Neural progenitor cell (in vitro differentiated cells): Measurements from ENCODE around the gene NCAM1. TPM values are rescaled to one million over a fixed set of nuclear protein-coding genes. Genes with fewer than 3 reads are reported as not detected.

Source experiments
- DNase-seq: peaks from one replicate; pipeline ENCODE4 v3.0.0-alpha.2; 2016; ENCODE audit warnings: low spot score
- H2AFZ ChIP-seq: fragments of 200-600 bp; sonication (generic); replicated peaks from 2 replicates; pipeline ENCODE4 v1.6.1; 2016; ENCODE audit warnings: antibody characterized with exemption
- H3F3A ChIP-seq: fragments of 200-600 bp; sonication (generic); 2 replicates; pipeline ENCODE4 v1.6.1; 2016; ENCODE audit warnings: antibody characterized with exemption, low read depth
- H3K27ac ChIP-seq: fragments of 200-600 bp; sonication (generic); 2 replicates; pipeline ENCODE4 v1.5.1; 2016; ENCODE audit warnings: mild to moderate bottlenecking
- H3K27me3 ChIP-seq: fragments of 200-600 bp; sonication (generic); 2 replicates; pipeline ENCODE4 v1.6.1; 2016; ENCODE audit warnings: mild to moderate bottlenecking, moderate library complexity
- H3K36me3 ChIP-seq: fragments of 200-600 bp; sonication (generic); 2 replicates; pipeline ENCODE4 v1.5.1; 2016
- H3K4me1 ChIP-seq: fragments of 200-600 bp; sonication (generic); 2 replicates; pipeline ENCODE4 v1.6.1; 2016; ENCODE audit warnings: mixed run types
- H3K4me2 ChIP-seq: fragments of 200-600 bp; sonication (generic); 2 replicates; pipeline ENCODE4 v1.6.1; 2016
- H3K4me3 ChIP-seq: fragments of 200-600 bp; sonication (generic); 2 replicates; pipeline ENCODE4 v1.5.1; 2016
- H3K79me2 ChIP-seq: fragments of 200-600 bp; sonication (generic); 2 replicates; pipeline ENCODE4 v1.6.1; 2016; ENCODE audit warnings: low read depth
- H3K9ac ChIP-seq: fragments of 200-600 bp; sonication (generic); 2 replicates; pipeline ENCODE4 v1.6.1; 2016
- H3K9me3 ChIP-seq: fragments of 200-600 bp; sonication (generic); 2 replicates; pipeline ENCODE4 v1.5.1; 2016; ENCODE audit warnings: low read depth
- H4K20me1 ChIP-seq: fragments of 200-600 bp; sonication (generic); 2 replicates; pipeline ENCODE4 v1.6.1; 2016; ENCODE audit warnings: low read depth
- H3K27ac Mint-ChIP-seq: 3 replicates; pipeline ENCODE4 v1.8.0; 2021; ENCODE audit warnings: mixed read lengths
- H3K27me3 Mint-ChIP-seq: 2 replicates; pipeline ENCODE4 v1.8.0; 2022; ENCODE audit warnings: low read depth, mild to moderate bottlenecking, inconsistent platforms, moderate library complexity, mixed read lengths; ENCODE audit not compliant: insufficient read depth
- H3K36me3 Mint-ChIP-seq: 3 replicates; pipeline ENCODE4 v1.8.0; 2021; ENCODE audit warnings: mixed read lengths
- H3K4me1 Mint-ChIP-seq: 3 replicates; pipeline ENCODE4 v1.8.0; 2021; ENCODE audit warnings: mixed read lengths
- H3K4me3 Mint-ChIP-seq: 3 replicates; pipeline ENCODE4 v1.8.0; 2021; ENCODE audit warnings: mild to moderate bottlenecking, moderate library complexity, mixed read lengths
- H3K9me3 Mint-ChIP-seq: 3 replicates; pipeline ENCODE4 v1.8.0; 2020; ENCODE audit warnings: mixed read lengths
- EZH2 ChIP-seq: fragments of 200-600 bp; sonication (generic); IDR thresholded peaks from 2 replicates; pipeline ENCODE4 v1.6.1; 2017; ENCODE audit warnings: antibody characterized with exemption, mild to moderate bottlenecking, moderate library complexity
- EZH2phosphoT487 ChIP-seq: fragments of 200-600 bp; sonication (generic); IDR thresholded peaks from 2 replicates; pipeline ENCODE4 v1.6.1; 2017; ENCODE audit warnings: antibody characterized with exemption
- total RNA-seq: library from RNA; depleted of rRNA; stranded (reverse); fragments of >200 nt; gene quantifications from 2 replicates; pipeline ENCODE4 v1.2.3, GENCODE V29; 2015; ENCODE audit warnings: low replicate concordance
- TF ChIP-seq, protein P1 (sequence below): fragments of 200-600 bp; sonication (generic); IDR thresholded peaks from 2 replicates; pipeline ENCODE4 v1.5.1; 2017; ENCODE audit warnings: antibody characterized with exemption, mild to moderate bottlenecking

The NCAM1 gene
- total RNA-seq, 1 donor from 2014 or later: 17.5 TPM

DNA sequence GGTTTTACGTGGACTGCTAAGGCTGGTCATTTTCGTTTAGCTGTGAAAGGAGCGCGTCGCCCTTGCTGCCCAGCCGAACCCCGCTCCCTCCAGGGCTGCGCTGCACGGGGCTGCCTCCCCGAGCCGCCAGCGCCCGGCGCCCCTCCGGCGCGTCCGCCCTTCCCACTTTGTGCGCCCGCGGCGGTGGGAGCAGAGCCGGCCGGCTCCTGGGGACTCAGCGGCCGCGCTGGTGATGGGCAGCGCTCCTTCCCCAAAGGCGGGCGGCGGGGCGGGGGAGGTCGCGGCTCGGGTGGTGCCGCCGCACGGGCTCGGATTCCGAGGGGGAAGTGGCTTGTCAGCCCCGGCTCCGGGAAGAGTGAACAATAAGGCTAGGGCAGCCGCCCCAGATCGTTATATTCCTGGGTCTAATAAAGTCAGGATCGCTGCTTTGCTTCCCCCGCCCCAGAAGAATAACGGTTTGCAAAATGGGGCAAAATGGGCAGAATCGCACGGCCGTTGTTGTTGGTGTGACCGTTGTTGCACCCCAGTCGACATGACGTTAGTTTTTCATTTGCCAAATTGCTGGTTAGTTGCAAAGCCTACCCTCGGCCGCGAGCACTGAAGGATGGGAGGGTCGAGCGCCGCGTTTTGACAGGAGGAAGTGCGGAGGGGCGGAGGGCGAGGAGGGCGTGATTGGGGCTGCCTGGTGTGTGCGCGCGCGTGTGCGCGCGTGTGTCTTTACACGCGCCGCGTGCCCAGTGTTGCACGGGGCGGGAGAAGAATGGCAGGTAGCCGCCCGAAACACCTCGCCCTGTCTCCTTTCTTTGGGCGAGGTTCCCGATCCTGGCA lies 745 bp downstream of the NCAM1 start:
- Histone ChIP-seq H3K4me2 (peak overlapping the region; percentile 97), H3K4me3 (peak overlapping the region; percentile 82), H3F3A (peaks cover 21% of the 10 kb centered on the region), H3K79me2 (peaks cover 3% of the 10 kb centered on the region), H3K36me3 (no peaks in the 10 kb centered on the region), H3K9me3 (no peaks in the 10 kb centered on the region), H3K4me1 (peaks cover 13% of the 10 kb centered on the region), H3K9ac (no peak overlapping the region), H3K27me3 (peaks cover 30% of the 10 kb centered on the region), H3K27ac (no peak overlapping the region), H2AFZ (peak overlapping the region; percentile 92), H4K20me1 (no peaks in the 10 kb centered on the region)
- Mint-ChIP-seq H3K27ac (peak overlapping the region; percentile 47), H3K36me3 (no peaks in the 10 kb centered on the region), H3K4me3 (peak overlapping the region; percentile 98), H3K4me1 (peaks cover 9% of the 10 kb centered on the region), H3K27me3 (peaks cover 6% of the 10 kb centered on the region), H3K9me3 (no peaks in the 10 kb centered on the region)
- TF ChIP-seq EZH2 (peak; percentile 20), EZH2phosphoT487 (no peak)
- DNase-seq: peak; percentile 69

DNA sequence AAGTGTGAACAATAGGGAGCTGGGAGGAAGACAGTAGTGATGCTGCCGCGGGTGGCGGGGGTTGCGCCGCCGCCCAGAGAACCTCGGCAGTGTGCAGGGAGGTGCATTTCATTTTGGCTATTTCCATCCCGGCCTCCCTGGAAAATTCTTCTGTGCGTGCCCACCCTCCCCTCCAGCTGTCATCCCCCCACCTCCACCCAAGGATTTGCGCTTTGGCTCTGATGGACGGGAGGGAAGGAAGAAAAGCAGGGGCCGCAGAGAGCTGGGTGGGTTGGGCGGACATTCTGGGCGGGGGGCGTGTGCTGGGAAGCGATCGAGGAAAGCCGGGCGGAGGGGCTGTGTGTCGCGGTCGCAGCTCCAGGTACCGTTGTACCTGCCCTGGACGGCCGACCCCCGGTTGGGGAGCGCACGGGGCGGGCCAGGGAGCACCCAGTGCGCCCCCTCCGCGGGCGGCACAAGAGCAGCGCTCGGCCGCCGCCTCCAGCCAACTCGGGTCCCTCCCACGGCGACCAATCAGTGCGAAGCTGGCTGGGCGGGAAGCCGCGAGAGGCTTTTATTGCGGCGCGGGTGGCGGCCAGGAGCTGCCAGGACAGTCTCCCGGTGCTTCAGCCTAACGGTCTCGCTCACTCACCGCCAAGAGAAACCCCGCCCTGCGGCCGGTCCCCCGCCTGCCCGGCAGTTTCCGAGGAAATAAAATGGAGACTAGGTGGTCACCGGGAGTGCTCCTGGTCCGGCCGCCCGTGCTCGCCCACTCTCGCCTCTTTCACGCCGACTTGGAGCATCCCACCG lies 1.6 kb downstream of the NCAM1 start:
- no peaks in the 10 kb centered on the region for H3K9me3 Mint-ChIP-seq
- H3K4me1 Mint-ChIP-seq: peaks cover 9% of the 10 kb centered on the region
- Histone ChIP-seq H3K4me1 (peaks cover 13% of the 10 kb centered on the region), H3K79me2 (peaks cover 3% of the 10 kb centered on the region), H3K36me3 (no peaks in the 10 kb centered on the region), H2AFZ (peak overlapping the region; percentile 92), H3K27me3 (peaks cover 30% of the 10 kb centered on the region), H3K9me3 (no peaks in the 10 kb centered on the region), H3K27ac (no peak overlapping the region), H3F3A (peaks cover 21% of the 10 kb centered on the region), H3K4me3 (peak overlapping the region; percentile 82), H3K9ac (no peak overlapping the region), H4K20me1 (no peaks in the 10 kb centered on the region), H3K4me2 (peak overlapping the region; percentile 97)
- TF ChIP-seq EZH2 (no peak), EZH2phosphoT487 (no peak)
- TF ChIP-seq, protein P1, sequence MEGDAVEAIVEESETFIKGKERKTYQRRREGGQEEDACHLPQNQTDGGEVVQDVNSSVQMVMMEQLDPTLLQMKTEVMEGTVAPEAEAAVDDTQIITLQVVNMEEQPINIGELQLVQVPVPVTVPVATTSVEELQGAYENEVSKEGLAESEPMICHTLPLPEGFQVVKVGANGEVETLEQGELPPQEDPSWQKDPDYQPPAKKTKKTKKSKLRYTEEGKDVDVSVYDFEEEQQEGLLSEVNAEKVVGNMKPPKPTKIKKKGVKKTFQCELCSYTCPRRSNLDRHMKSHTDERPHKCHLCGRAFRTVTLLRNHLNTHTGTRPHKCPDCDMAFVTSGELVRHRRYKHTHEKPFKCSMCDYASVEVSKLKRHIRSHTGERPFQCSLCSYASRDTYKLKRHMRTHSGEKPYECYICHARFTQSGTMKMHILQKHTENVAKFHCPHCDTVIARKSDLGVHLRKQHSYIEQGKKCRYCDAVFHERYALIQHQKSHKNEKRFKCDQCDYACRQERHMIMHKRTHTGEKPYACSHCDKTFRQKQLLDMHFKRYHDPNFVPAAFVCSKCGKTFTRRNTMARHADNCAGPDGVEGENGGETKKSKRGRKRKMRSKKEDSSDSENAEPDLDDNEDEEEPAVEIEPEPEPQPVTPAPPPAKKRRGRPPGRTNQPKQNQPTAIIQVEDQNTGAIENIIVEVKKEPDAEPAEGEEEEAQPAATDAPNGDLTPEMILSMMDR: no peak
- DNase-seq: peak; percentile 84
- no peak overlapping the region for H3K27ac Mint-ChIP-seq
- peak overlapping the region; percentile 98 for H3K4me3 Mint-ChIP-seq
- H3K36me3 Mint-ChIP-seq: no peaks in the 10 kb centered on the region
- H3K27me3 Mint-ChIP-seq: peaks cover 6% of the 10 kb centered on the region

DNA sequence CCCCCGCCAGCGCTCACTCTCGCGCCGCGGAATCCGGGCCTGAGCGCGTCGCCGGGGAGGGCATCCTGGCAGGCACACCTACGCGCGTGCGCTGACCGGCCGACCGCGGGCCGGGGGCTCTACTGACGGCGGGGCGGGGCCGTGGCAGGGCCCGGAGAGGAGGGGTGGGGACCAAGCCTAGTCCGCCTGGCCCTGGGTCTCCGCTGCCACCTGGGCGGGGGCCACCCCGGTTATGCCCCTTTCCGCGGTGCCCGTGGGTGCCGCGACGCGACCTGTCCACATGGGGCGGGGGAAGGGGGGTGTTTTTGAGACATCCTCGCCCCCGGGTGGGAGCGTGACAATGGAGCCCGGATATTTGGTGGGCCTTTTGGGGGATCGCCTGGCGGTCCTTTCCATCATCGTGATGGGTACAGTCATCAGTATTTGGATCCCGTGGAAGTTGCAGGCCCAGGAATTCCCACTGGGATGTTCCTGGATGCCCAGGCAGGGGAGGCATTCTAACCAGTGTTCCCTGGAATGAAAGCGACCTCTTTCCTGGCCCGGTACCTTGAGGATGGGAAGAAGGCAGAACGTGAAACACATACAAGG lies 2.2 kb downstream of the NCAM1 start:
- Mint-ChIP-seq H3K27ac (no peak overlapping the region), H3K4me1 (peaks cover 9% of the 10 kb centered on the region), H3K36me3 (no peaks in the 10 kb centered on the region), H3K9me3 (no peaks in the 10 kb centered on the region), H3K27me3 (peaks cover 6% of the 10 kb centered on the region), H3K4me3 (peak overlapping the region; percentile 98)
- Histone ChIP-seq H3K27me3 (peaks cover 30% of the 10 kb centered on the region), H3K4me1 (peaks cover 13% of the 10 kb centered on the region), H4K20me1 (no peaks in the 10 kb centered on the region), H3K9me3 (no peaks in the 10 kb centered on the region), H3K36me3 (no peaks in the 10 kb centered on the region), H3K9ac (no peak overlapping the region), H3K79me2 (peaks cover 3% of the 10 kb centered on the region), H3K4me3 (peak overlapping the region; percentile 82), H3F3A (peaks cover 21% of the 10 kb centered on the region), H2AFZ (peak overlapping the region; percentile 92), H3K27ac (no peak overlapping the region), H3K4me2 (peak overlapping the region; percentile 97)
- TF ChIP-seq, protein P1: no peak
- TF ChIP-seq EZH2phosphoT487 (no peak), EZH2 (no peak)
- DNase-seq: peak; percentile 75
